Endothelial cell of umbilical vein (primary cell): Measurements from ENCODE around the gene VPREB3. TPM values are rescaled to one million over a fixed set of nuclear protein-coding genes. Genes with fewer than 3 reads are reported as not detected.

Source experiments
- BruUV-seq: library from RNA; stranded (reverse); fragments of 400-500 nt; replicated peaks from 2 replicates; lab custom pipeline; 2021; lab: Mats Ljungman, UMichigan
- CTCF ChIA-PET: fragments of 300-600, 350-600 bp; sonication (Branson Sonifier 250); formaldehyde crosslinking; loops from one replicate; lab custom pipeline; 2021; ENCODE audit warnings: antibody characterized with exemption, inconsistent platforms; lab: Charles Lee
- POLR2A ChIA-PET: fragments of 300-600, 350-600 bp; sonication (Branson Sonifier 250); formaldehyde crosslinking; loops from one replicate; lab custom pipeline; 2021; ENCODE audit warnings: antibody characterized with exemption, inconsistent platforms; lab: Charles Lee
- DNase-seq: peaks from one replicate; pipeline ENCODE4 v3.0.0-alpha.2; 2011; ENCODE audit warnings: low read depth, low spot score
- FAIRE-seq: peaks from 2 replicates; lab custom pipeline; 2011; peaks lifted over from hg19 to GRCh38; lab: Jason Lieb, UNC
- H2AFZ ChIP-seq: 2 replicates; pipeline ENCODE4 v1.6.0; 2012; ENCODE audit warnings: low read depth, low read length, control low read depth, inconsistent platforms
- H3K27ac ChIP-seq: 2 replicates; pipeline ENCODE4 v1.5.1; 2011; ENCODE audit warnings: low read depth, mild to moderate bottlenecking, control low read depth, low read length, moderate library complexity; ENCODE audit not compliant: insufficient read depth
- H3K27me3 ChIP-seq, 2 experiments: 2 replicates each; pipeline versions ENCODE4 v1.6.0 to v1.6.1; 2011; ENCODE audit warnings: low read length in 2 of 2, mixed read lengths in 1 of 2; ENCODE audit not compliant: control insufficient read depth in 2 of 2, insufficient read depth in 2 of 2
- H3K36me3 ChIP-seq, 2 experiments: 2 replicates in 1 of 2; 3 replicates in 1 of 2; pipeline ENCODE4 v1.5.1; 2011; ENCODE audit warnings: low read length in 2 of 2, mild to moderate bottlenecking in 1 of 2, moderate library complexity in 1 of 2; ENCODE audit not compliant: control insufficient read depth in 2 of 2, insufficient read depth in 2 of 2; ENCODE audit errors: extremely low read depth in 1 of 2
- H3K4me1 ChIP-seq: 3 replicates; pipeline ENCODE4 v1.5.1; 2011; ENCODE audit warnings: mild to moderate bottlenecking, low read length; ENCODE audit not compliant: control insufficient read depth, insufficient read depth; ENCODE audit errors: extremely low read depth
- H3K4me2 ChIP-seq: 2 replicates; pipeline ENCODE4 v1.6.1; 2011; ENCODE audit warnings: low read length, control low read depth, mixed read lengths; ENCODE audit not compliant: insufficient read depth
- H3K4me3 ChIP-seq, 3 experiments: fragments of 200-600 bp in 1 of 3; sonication (generic), shearing (Covaris generic) in 1 of 3; replicated peaks in 1 of 3; 2 replicates each; pipeline ENCODE4 v1.5.1; 2011 to 2016; ENCODE audit warnings: control low read depth in 3 of 3, low read length in 3 of 3, mild to moderate bottlenecking in 2 of 3, inconsistent platforms in 1 of 3, low read depth in 1 of 3, moderate library complexity in 1 of 3; ENCODE audit not compliant: insufficient read depth in 1 of 3
- H3K79me2 ChIP-seq: 2 replicates; pipeline ENCODE4 v1.6.0; 2012; ENCODE audit warnings: low read length, inconsistent platforms; ENCODE audit not compliant: control insufficient read depth, insufficient read depth
- H3K9ac ChIP-seq: replicated peaks from 2 replicates; pipeline ENCODE3; 2011; ENCODE audit warnings: low read length, control low read depth; ENCODE audit not compliant: insufficient read depth; ENCODE audit errors: extremely low read depth
- H3K9me1 ChIP-seq: replicated peaks from 3 replicates; pipeline ENCODE4 v1.6.0; 2011; ENCODE audit warnings: mild to moderate bottlenecking, low read length; ENCODE audit not compliant: control insufficient read depth, insufficient read depth; ENCODE audit errors: extremely low read depth
- H3K9me3 ChIP-seq: replicated peaks from 2 replicates; pipeline ENCODE4 v1.5.1; 2012; ENCODE audit warnings: low read length, inconsistent platforms; ENCODE audit not compliant: control insufficient read depth, insufficient read depth
- H4K20me1 ChIP-seq: replicated peaks from 2 replicates; pipeline ENCODE3; 2011; ENCODE audit warnings: mild to moderate bottlenecking, low read length; ENCODE audit not compliant: control insufficient read depth, insufficient read depth; ENCODE audit errors: extremely low read depth
- EZH2 ChIP-seq: IDR thresholded peaks from 2 replicates; pipeline ENCODE4 v1.6.1; 2012; ENCODE audit warnings: borderline replicate concordance, low read depth, mild to moderate bottlenecking, moderate library complexity, low read length, inconsistent platforms; ENCODE audit not compliant: severe bottlenecking
- FOS ChIP-seq: IDR thresholded peaks from 2 replicates; pipeline ENCODE4 v1.6.1; 2011; ENCODE audit warnings: mild to moderate bottlenecking, low read length, moderate library complexity, borderline replicate concordance; ENCODE audit not compliant: insufficient read depth
- GATA2 ChIP-seq: IDR thresholded peaks from 2 replicates; pipeline ENCODE4 v1.7.0; 2011; ENCODE audit warnings: low read depth, mild to moderate bottlenecking, moderate library complexity, mixed read lengths, low read length; ENCODE audit not compliant: insufficient read length, insufficient read depth
- JUN ChIP-seq: IDR thresholded peaks from 2 replicates; pipeline ENCODE4 v1.6.1; 2011; ENCODE audit warnings: borderline replicate concordance, low read depth; ENCODE audit not compliant: insufficient read length, insufficient read depth
- MYC ChIP-seq: IDR thresholded peaks from one replicate; pipeline ENCODE4 v1.6.1; 2011; ENCODE audit warnings: mild to moderate bottlenecking, low read depth, low read length
- POLR2A ChIP-seq: IDR thresholded peaks from 2 replicates; pipeline ENCODE4 v1.6.1; 2012; ENCODE audit warnings: low read depth, mild to moderate bottlenecking, control low read depth, low read length
- POLR2AphosphoS5 ChIP-seq: IDR thresholded peaks from 2 replicates; pipeline ENCODE4 v1.6.1; 2012; ENCODE audit warnings: low read depth, mild to moderate bottlenecking, control low read depth, low read length, moderate library complexity; ENCODE audit not compliant: insufficient read depth
- dilution Hi-C: fragments of 300-500 bp; cut with MboI; formaldehyde crosslinking; loops from one replicate; pipeline ENCODE4 v1.15.0; 2019; ENCODE audit warnings: low sequenced_read_pairs; ENCODE audit not compliant: extremely low pct_ligation_motif_present
- intact Hi-C: fragments of 100-400 bp; cut with micrococcal nuclease; formaldehyde crosslinking; loops from one replicate; pipeline ENCODE4 v1.10.0; 2022
- polyA plus RNA-seq, 4 experiments: library from polyadenylated mRNA; depleted of rRNA in 3 of 4; stranded (reverse) in 3 of 4; unstranded in 1 of 4; fragments of >200 nt; gene quantifications; 2 replicates each; pipeline versions ENCODE4 v1.2.1 to v1.2.3, GENCODE V29; 2011 to 2012; ENCODE audit warnings: missing spikeins in 1 of 4
- total RNA-seq: library from RNA; stranded (reverse); gene quantifications from 2 replicates; pipeline ENCODE4 v1.2.3, GENCODE V29; 2021
- TF ChIP-seq, protein P1 (sequence below), 2 donors: IDR thresholded peaks; 1 replicate in 1 of 2; 2 replicates in 1 of 2; pipeline ENCODE4 v1.5.1; 2011; ENCODE audit warnings: low read length in 2 of 2, mild to moderate bottlenecking in 2 of 2, moderate library complexity in 2 of 2, control low read depth in 1 of 2, inconsistent platforms in 1 of 2, low read depth in 1 of 2; ENCODE audit not compliant: insufficient read depth in 1 of 2; ENCODE audit errors: extremely low read depth in 1 of 2
- TF ChIP-seq, protein P2 (sequence below): IDR thresholded peaks from 2 replicates; pipeline ENCODE4 v1.6.1; 2011; ENCODE audit not compliant: insufficient read depth, insufficient read length

VPREB3 gene
- total and polyA plus RNA-seq, 2 donors (not counting 3 experiments of a cell fraction or from before 2014, with no cell fraction given), result not detected

DNA sequence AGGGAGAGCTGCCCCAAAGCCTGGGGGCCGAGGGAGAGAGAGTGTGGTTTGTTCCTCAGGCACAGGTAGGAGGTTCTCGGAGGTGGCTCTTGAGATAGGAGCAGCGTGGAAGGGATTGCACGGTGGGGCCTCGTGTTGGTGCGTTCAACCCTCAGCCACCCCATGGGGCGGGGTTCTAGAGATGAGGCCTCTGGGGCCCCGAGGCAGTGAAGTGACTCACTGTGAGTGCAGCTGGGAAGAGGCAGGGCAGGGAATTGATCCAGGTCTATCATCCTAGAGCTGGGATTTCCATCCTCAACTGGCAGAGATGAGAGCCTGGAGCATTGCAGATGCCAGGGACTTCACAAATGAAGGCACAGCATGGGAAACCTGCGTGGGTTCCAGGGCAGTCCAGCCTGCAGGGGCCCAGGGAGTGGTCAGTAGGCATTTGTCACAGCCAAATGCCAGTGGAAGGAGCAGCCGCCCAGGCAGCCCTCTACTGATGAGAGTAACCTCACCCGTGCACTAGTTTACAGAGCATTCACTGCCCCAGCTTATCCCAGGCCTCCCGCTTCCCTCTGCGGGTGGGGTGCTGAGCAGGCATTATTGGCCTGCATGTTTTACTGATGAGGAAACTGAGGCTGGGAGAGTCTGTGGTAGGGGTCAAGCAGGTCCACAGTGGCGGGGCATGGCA, 27.4 kb upstream of the VPREB3 start:
- no peak for FAIRE-seq
- no peak overlapping the region for H2AFZ ChIP-seq

More for the DNA sequence above, 27.4 kb upstream of the VPREB3 start:
- no peak overlapping the region for H3K27ac ChIP-seq
- ChIA-PET CTCF (interaction anchor here (1.4 kb wide), 1 partner anchor 68 kb away, joined by 3 read pairs; no protein-coding TSS in a partner anchor), POLR2A (no interaction called here)
- H4K20me1 ChIP-seq, result no peaks in the 10 kb centered on the region
- no peak overlapping the region for H3K4me2 ChIP-seq
- DNase-seq, result no peak
- no peak for TF ChIP-seq JUN
- TF ChIP-seq, protein P1, sequence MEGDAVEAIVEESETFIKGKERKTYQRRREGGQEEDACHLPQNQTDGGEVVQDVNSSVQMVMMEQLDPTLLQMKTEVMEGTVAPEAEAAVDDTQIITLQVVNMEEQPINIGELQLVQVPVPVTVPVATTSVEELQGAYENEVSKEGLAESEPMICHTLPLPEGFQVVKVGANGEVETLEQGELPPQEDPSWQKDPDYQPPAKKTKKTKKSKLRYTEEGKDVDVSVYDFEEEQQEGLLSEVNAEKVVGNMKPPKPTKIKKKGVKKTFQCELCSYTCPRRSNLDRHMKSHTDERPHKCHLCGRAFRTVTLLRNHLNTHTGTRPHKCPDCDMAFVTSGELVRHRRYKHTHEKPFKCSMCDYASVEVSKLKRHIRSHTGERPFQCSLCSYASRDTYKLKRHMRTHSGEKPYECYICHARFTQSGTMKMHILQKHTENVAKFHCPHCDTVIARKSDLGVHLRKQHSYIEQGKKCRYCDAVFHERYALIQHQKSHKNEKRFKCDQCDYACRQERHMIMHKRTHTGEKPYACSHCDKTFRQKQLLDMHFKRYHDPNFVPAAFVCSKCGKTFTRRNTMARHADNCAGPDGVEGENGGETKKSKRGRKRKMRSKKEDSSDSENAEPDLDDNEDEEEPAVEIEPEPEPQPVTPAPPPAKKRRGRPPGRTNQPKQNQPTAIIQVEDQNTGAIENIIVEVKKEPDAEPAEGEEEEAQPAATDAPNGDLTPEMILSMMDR (IDR thresholded peaks at IDR 0.05; ENCODE audit: extremely low read depth in 1 of 2, insufficient read depth in 1 of 2, low read depth in 1 of 2, low read length in 2 of 2), result no peak
- no peak for TF ChIP-seq MYC
- no peak for TF ChIP-seq POLR2AphosphoS5
- TF ChIP-seq, protein P2, sequence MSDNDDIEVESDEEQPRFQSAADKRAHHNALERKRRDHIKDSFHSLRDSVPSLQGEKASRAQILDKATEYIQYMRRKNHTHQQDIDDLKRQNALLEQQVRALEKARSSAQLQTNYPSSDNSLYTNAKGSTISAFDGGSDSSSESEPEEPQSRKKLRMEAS, result no peak
- TF ChIP-seq POLR2A, result no peak
- no peak for TF ChIP-seq FOS
- no peak for TF ChIP-seq EZH2
- no peak for TF ChIP-seq GATA2
- peaks cover 5% of the 10 kb centered on the region for H3K4me1 ChIP-seq
- no peaks in the 10 kb centered on the region for H3K9me3 ChIP-seq
- no peaks in the 10 kb centered on the region for H3K79me2 ChIP-seq
- H3K9ac ChIP-seq, result no peak overlapping the region
- H3K4me3 ChIP-seq, result no peak overlapping the region
- no peaks in the 10 kb centered on the region for H3K36me3 ChIP-seq
- intact Hi-C loops, result no loop called here
- BruUV-seq, result no TSS peak
- dilution Hi-C loops, result no loop called here
- H3K9me1 ChIP-seq, result no peaks in the 10 kb centered on the region
- no peaks in the 10 kb centered on the region for H3K27me3 ChIP-seq
